Right kidney (tissue), 9 donors: ENCODE measurements around the gene REXO4.

Experiments
- DNase-seq: peaks from one replicate; pipeline ENCODE4 v3.0.0-alpha.2; 2016
- long read RNA-seq, 8 donors: transcript quantifications; one replicate each; lab custom pipeline, GENCODE V29; 2026

Gene REXO4, protein sequence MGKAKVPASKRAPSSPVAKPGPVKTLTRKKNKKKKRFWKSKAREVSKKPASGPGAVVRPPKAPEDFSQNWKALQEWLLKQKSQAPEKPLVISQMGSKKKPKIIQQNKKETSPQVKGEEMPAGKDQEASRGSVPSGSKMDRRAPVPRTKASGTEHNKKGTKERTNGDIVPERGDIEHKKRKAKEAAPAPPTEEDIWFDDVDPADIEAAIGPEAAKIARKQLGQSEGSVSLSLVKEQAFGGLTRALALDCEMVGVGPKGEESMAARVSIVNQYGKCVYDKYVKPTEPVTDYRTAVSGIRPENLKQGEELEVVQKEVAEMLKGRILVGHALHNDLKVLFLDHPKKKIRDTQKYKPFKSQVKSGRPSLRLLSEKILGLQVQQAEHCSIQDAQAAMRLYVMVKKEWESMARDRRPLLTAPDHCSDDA
- long read RNA-seq, donor 1, transcript REXO4-202 (8 exons, 2,360 nt), result major isoform, 16 of 28 reads
- long read RNA-seq, donor 1, partial matches to known transcripts, result 12 of 28 reads
- long read RNA-seq, donor 1, other reads (novel, unspliced or antisense), result 0 of 28 reads
- long read RNA-seq, donor 2, transcript REXO4-202 (8 exons, 2,360 nt), result major isoform, 10 of 19 reads
- long read RNA-seq, donor 2, partial matches to known transcripts, result 9 of 19 reads
- long read RNA-seq, donor 2, other reads (novel, unspliced or antisense), result 0 of 19 reads
- long read RNA-seq, donor 3, partial matches to known transcripts, result 0 of 4 reads
- long read RNA-seq, donor 3, other reads (novel, unspliced or antisense), result 0 of 4 reads
- long read RNA-seq, donor 4, transcript REXO4-202 (8 exons, 2,360 nt), result major isoform, 6 of 15 reads
- long read RNA-seq, donor 4, partial matches to known transcripts, result 9 of 15 reads
- long read RNA-seq, donor 4, other reads (novel, unspliced or antisense), result 0 of 15 reads
- long read RNA-seq, donor 5, transcript REXO4-202 (8 exons, 2,360 nt), result major isoform, 11 of 11 reads
- long read RNA-seq, donor 5, partial matches to known transcripts, result 0 of 11 reads
- long read RNA-seq, donor 5, other reads (novel, unspliced or antisense), result 0 of 11 reads
- long read RNA-seq, donor 6, transcript REXO4-202 (8 exons, 2,360 nt), result major isoform, 5 of 15 reads
- long read RNA-seq, donor 6, partial matches to known transcripts, result 10 of 15 reads
- long read RNA-seq, donor 6, other reads (novel, unspliced or antisense), result 0 of 15 reads
- long read RNA-seq, donor 7, transcript REXO4-202 (8 exons, 2,360 nt), result major isoform, 10 of 30 reads
- long read RNA-seq, donor 7, partial matches to known transcripts, result 19 of 30 reads
- long read RNA-seq, donor 7, other reads (novel, unspliced or antisense), result 0 of 30 reads
- long read RNA-seq, donor 8, transcript REXO4-202 (8 exons, 2,360 nt), result major isoform, 11 of 25 reads
- long read RNA-seq, donor 8, partial matches to known transcripts, result 14 of 25 reads
- long read RNA-seq, donor 8, other reads (novel, unspliced or antisense), result 0 of 25 reads

DNA sequence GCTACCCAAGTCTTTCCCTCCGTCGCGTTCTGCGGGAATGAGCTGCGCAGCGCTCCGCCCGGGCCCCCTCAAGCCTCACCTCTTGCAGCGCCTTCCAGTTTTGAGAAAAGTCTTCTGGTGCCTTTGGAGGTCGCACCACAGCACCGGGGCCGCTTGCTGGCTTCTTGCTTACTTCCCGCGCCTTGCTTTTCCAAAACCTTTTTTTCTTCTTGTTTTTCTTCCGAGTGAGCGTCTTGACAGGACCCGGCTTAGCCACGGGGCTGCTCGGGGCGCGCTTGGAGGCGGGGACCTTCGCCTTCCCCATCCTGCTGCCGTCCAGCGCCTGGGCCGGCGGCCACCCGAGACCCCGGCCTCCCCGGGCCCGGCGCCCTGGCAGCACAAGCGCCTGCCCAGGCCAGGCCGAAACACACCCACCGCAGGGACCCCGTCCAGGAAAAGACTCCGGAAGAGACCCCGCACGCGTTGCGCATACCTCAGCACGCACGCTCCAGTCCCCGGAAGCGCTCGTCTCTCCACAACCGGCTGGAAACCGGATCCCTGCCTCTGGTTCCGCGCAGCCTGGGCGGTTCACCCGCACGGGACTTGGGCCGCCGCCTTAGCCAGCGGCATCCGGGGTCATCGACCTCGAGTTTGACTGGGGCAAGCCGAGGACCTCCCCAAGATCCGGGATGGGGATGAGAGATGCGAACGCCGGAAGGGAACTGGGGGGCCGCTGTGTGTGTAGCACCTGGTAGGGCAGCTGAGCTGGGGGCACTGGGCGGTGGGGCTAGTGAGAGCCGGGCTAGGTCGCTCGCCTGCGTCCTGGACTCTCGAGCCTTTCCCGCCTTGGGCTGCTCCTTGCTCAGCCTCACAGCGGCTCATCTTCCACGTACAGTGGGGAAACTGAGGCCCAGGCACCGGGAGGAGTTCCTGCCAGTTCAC lies at the start of gene REXO4:
TSS of gene REXO4 (minus strand) at position 470 of the 921 bp plus-strand sequence. CDS start at position 304, 166 bp downstream.
- DNase-seq, result peak; percentile 98

DNA sequence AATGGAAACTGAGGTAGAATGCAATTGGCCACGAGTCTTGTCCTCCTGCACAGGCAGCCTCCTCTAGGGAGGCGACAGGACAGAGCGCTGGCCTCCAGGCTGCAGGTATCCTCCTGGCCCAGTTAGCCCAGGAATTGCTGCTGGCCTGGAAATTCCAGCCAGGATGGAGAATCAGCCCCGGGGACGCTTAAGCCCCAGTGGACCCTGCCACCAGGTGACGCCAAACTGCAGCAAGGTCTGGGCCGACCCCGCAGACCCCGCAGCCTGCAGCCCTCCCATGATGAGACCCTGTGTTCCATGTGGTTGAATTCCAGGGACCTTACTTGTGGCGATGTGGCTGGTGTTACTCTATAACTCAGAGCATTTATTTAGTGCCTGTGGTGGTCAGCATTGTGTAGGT lies 49.3 kb upstream of the REXO4 start:
- DNase-seq, result no peak

DNA sequence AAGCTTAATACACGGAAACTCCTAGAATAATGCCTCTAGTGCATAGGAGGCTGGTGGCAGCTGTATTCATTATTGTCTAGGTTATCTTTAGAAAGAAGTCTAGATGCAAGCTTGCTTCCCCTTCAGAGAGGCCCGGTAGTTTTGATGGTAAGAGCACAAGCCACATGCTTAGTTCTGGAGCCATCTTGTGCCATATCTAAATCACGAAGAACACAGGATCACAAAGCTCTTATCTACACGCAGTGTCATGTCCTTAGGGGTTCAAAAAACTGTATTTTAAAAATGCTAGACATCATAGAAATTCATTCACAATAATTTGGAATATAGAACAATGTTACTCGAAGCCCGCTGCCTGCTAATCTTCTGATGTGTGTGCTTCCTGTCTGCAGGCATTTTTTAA lies 48.2 kb upstream of the REXO4 start:
- DNase-seq, result no peak

DNA sequence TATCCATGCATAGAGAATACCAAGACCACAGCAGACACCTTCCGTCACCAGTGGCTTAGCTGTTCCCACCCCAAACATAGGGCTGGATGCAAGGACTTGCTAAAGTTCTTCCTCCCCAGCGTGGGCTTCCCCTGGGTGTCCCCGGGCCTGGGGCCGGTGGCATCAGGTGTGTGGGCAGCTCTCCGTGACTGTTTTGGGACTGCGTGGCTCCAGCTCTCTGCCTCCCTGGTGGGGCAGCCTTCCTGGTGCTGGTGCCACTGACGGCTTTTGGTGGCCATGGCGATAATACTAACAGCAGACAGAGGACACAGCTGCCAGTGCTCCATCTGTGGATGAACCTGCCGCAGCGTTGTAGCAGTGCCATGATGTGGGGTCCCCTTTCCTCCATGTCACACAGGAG lies 46.8 kb upstream of the REXO4 start:
- no peak for DNase-seq

DNA sequence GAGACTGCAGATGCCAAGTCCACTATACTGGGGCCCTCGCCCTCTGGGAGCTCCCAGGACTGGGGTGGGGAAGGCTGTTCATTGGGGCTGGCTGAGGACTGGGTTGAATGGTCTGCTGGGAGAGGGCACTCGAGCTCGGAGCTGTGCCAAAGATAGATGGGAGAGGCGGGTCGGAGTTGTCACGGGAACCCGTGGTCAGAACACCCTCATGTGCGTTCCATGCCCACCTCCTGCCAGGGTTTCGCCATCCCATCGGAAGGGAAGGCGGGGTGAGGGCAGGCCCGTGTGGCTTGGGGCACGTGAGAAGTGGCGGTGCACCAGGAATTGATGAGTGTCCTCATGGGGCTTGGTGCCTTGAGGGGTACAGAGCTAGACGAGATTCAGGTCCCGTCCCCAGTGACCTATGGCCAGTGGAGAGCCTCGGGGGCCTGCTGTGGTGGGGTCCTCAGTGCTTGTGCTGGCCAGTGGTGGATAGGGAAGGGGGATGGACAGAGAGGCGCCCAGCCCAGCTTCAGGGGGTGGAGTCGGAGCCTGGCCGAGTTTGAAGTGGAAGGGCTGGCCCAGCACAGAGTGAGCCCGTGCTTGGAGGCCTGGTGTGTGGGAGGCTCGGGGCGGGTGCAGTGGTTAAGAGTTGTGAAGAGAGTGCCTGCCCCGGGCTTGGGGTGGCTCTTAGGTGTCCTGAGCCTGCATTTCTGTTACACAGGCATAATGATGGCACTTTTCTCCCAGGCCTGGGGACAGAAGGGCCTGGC lies 46.2 kb upstream of the REXO4 start:
- no peak for DNase-seq

DNA sequence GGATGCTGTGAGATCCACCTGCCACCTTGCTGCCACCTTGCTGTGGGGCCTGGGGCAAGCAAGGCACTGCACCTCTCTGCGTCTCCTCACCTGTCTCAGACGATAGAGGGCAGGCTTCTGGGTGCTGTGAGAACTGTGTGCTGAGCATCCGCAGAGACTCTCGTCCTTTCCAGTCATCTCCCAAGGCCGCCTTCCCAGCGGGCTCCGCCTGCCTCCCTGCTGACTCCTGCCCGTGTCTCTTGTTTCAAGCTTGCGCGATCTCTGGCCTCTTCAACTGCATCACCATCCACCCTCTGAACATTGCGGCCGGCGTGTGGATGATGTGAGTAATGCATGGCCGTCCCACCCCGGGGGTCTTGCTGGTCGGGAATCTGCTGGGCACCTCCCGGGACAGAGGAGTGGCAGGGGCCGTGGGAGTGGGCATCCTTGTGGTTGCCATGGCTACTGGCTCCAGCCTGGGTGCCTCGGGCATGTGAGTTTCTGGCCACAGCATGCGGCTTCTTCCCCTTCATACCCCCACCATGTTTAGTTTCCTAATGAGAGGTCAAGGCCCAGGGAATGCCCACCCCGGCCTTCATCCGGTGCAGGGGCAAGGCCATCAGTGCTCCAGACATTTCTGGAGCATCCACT lies 45.5 kb upstream of the REXO4 start:
- DNase-seq, result no peak

DNA sequence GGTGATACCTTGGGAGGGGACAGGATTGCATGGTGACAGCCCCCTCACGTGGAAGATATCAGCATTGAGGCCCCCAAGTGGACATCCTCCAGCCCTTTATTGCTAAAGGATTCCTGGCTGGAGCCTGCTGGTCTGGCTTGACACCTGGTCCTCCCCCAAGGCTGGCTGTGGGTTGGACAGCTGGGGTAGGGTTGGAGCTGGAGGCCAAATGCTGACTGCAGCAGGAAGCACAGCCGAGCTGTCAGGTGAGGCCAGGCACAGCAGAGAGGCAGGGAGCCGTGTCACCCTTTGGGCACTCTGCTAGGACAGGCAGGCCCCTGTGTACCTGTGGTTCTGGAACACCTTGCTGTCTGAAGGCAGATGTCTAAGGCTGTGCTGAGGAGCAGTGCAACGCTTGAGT lies 44.2 kb upstream of the REXO4 start:
- no peak for DNase-seq

DNA sequence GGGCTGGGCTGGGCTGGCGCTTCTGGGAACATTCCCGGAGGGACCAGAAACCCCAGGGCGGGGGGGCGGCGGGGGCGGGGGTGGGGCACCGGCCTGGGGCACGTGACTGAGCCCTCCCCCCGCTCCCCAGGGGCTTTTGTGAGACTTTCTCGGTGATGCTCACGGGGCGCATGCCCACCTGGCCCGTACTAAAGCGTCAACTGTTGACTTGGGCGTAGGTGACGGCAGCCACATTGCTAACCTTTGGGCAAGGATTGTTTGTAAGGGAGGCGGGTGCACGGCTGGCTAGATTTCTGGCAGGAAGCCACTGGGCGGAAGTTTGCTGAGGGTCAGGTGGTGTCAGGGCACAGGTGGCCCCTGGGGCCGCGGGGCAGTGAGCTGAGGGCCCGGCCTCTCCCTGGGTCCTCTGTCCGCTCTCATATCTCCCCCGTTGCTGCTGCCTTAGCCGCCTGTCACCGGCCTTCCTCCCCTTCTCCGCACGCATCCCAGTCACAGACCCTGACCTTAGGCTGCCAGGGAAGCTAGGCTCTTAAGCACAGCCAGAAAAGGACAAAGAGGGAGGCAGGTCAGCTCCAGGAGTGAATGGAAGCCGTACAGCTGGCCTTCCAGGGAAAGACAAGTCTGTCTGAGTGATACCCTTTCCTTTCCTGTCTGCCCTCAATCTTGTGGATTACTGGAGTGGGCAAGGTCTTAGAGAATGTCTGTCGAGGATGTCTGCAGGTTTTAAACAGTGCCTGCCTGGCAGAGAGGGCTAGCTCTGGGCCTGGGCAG lies 42.8 kb upstream of the REXO4 start:
- peak; percentile 70 for DNase-seq

DNA sequence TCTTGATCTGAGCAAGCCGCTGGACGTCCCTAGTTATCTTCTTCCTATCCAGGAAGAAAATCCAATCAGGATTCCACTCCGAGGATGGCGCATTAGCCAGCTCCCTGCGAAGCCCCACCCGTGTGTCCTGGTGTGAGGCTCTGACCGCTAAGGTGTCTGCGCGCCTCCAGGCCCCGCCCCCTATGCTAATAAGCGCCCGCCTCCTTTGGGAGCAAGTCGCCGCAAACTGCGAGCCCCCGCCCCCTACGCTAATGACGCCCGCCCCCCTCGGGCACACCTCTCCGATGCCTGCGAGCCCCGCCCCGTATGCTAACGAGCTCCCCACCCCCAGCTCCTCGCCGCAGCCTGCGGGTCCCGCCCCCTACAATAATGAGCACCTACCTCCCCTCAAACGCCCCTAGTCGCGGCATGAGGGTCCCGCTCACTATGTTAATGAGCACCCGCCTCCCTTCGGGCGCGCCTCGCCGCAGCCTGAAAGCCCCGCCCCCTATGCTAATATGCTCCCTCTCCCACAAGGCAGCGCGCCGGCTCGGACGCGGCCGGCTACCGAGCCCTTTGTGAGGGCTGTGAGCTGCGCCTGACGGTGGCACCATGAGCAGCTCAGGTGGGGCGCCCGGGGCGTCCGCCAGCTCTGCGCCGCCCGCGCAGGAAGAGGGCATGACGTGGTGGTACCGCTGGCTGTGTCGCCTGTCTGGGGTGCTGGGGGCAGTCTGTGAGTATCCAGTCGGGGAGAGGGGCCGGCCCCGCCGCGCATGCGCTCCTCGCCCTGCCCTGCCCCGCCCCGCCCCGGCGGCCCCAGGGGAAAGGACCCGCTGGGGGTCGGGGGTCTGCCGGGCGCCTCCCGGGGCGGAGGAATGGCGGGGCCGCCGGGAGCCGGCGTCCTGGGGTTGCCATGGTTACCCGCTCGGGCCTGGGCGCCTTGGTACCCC lies 41.9 kb upstream of the REXO4 start, which contains the start of gene CACFD1:
TSS of gene CACFD1 (plus strand) at position 503 of the 929 bp plus-strand sequence. CDS start at position 592, 89 bp downstream.
- DNase-seq, result peak; percentile 99

DNA sequence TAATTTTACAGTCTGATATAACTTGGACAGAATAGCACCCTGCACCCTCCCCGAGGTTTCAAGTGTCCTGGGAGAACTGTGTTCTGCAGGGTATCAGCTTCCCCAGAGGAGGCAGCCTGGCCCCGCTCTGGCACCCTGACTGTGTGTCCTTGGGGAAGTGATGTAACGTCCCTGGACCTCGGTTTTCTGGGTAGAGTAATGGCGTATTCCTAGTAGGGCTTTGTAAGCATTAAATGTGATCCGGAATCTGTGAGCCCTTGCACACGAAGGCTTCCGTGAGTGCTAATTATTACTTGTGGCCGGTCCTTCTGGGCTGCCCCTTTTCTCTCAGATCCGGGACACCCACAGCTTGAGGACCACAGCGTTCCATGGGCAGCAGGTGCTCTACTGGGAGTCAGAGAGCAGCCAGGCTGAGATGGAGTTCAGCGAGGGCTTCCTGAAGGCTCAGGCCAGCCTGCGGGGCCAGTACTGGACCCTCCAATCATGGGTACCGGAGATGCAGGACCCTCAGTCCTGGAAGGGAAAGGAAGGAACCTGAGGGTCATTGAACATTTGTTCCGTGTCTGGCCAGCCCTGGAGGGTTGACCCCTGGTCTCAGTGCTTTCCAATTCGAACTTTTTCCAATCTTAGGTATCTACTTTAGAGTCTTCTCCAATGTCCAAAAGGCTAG lies 41.0 kb upstream of the REXO4 start:
- DNase-seq, result no peak

DNA sequence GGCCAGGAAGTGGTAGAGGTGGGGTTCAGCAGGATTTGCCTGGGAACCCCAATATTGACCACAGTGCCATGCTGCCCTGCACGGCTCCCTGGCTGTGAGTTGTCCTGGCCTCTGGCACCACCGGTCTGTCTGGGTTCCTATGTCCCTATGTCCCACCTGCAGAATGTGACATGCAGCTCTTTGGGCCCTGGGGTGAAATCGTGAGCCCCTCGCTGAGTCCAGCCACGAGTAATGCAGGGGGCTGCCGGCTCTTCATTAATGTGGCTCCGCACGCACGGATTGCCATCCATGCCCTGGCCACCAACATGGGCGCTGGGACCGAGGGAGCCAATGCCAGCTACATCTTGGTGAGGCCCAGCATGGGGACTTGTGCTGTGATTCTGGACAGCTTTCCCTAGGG lies 39.9 kb upstream of the REXO4 start:
- no peak for DNase-seq

DNA sequence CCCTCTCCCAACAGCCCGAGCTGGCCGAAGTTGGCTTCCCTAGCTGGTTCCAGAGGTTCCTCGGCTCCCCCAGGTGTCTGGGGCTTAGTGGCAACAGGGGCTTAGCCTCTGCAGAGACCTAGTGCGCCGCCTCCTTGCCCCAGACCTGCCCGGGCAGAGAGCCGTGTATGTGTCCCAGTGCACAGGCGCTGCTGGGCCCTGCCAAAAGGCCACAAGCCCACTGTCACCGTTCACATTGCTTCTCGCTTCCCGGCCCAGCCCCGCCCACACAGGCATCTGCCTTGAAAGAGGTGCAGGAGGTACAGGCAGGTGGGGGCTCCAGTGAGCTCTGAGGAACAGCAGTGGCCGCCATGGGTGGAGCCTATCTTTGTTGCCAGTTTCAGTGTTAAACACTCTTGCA lies 39.4 kb upstream of the REXO4 start:
- no peak for DNase-seq

DNA sequence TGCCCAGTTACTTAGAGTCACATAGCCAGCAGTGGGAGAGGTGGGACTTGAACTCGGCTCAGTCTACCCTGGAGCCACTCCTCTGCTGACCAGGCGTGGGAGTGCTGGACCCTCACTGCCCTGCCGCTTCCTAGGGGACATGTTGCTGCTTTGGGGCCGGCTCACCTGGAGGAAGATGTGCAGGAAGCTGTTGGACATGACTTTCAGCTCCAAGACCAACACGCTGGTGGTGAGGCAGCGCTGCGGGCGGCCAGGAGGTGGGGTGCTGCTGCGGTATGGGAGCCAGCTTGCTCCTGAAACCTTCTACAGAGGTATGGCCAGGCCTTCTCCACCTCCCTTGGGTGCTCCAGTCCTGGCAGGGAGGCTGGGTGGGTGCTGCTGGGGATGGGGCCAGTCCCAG lies 38.6 kb upstream of the REXO4 start:
- DNase-seq, result no peak

DNA sequence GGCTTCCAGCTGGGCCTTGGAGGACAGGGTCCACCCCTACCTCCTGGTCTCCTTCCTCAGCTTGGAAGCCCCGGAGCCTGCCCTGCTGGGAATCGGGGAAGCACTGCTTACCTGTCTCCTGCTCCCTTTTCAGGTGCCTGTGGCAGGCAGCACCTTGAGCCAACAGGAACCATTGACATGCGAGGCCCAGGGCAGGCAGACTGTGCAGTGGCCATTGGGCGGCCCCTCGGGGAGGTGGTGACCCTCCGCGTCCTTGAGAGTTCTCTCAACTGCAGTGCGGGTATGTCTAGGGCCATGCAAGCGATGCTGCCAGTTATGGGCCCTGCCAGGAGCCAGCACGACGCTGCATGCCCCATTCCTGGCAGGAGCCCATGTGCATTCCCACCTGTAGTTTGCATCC lies 38.1 kb upstream of the REXO4 start:
- no peak for DNase-seq

DNA sequence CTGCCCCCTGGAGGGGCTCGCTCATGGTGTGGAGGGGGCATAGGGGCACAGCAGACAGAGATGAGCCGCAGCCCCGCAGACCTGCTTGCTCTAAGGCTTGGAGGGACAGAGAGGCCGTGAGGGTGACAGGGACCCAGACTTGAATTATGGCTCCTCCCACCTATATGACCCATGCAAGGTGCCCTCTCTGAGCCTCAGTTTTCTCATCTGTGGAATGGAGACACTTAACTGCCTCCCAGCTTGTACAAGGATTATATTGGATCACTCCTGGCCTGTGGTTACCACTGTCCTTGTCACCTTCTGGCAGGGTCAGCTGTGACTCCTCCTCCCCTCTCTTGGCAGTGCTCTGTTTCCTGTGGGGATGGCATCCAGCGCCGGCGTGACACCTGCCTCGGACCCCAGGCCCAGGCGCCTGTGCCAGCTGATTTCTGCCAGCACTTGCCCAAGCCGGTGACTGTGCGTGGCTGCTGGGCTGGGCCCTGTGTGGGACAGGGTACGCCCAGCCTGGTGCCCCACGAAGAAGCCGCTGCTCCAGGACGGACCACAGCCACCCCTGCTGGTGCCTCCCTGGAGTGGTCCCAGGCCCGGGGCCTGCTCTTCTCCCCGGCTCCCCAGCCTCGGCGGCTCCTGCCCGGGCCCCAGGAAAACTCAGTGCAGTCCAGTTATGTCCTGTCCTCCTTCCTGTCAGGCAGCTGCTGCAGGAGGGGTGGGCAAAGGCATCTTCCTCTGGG lies 37.3 kb upstream of the REXO4 start:
- DNase-seq, result no peak

DNA sequence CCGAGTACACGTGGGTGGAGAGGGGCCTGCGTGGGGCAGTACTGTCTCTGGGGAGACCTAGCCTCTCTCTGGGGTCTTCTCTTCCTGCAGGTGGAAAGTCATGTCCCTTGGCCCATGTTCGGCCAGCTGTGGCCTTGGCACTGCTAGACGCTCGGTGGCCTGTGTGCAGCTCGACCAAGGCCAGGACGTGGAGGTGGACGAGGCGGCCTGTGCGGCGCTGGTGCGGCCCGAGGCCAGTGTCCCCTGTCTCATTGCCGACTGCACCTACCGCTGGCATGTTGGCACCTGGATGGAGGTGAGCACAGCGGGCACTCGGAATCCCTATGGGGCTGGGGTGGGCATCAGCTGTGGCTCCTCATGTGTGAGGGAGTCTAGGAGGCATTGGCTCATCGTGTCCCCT lies 36.5 kb upstream of the REXO4 start:
- no peak for DNase-seq
